Measurements from ENCODE around the gene EIF2S2.

EIF2S2 gene

GRCh38 chr20:34110745-34111641, 1.1 kb downstream of the EIF2S2 start:
- peak overlapping the region; percentile 100 for H3K9ac ChIP-seq (ENCODE audit: low read length)
- H3K4ac ChIP-seq (ENCODE audit: low read depth in 1 of 2, low read length in 2 of 2): peak overlapping the region; percentile 94 to 96
- peak overlapping the region; percentile 93 for H3K27ac ChIP-seq (ENCODE audit: low read length, poor library complexity, severe bottlenecking)
- H3K36me3 ChIP-seq (ENCODE audit: control insufficient read depth in 1 of 2, insufficient read depth in 2 of 2, low read depth in 1 of 2, low read length in 2 of 2): peaks cover 6 to 33% of the 10 kb centered on the region in 2 experiments
- no peaks in the 10 kb centered on the region for H3K27me3 ChIP-seq (ENCODE audit: control insufficient read depth in 1 of 2, insufficient read depth in 1 of 2, low read length in 2 of 2)
- H3K9me3 ChIP-seq (ENCODE audit: control insufficient read depth, low read length): no peaks in the 10 kb centered on the region
- H2BK5ac ChIP-seq (ENCODE audit: low read depth, low read length, poor library complexity, severe bottlenecking): peak overlapping the region; percentile 99
- WGBS: 4% methylated on average over 19 of the region's 22 CpGs
- H3K23ac ChIP-seq (ENCODE audit: low read length in 2 of 2): peak overlapping the region in 1 of 2 experiments; percentile 94
- no peak overlapping the region for H4K91ac ChIP-seq (ENCODE audit: low read length)
- H2BK120ac ChIP-seq (ENCODE audit: low read depth, low read length): peak overlapping the region; percentile 54
- no peak overlapping the region for H2BK12ac ChIP-seq (ENCODE audit: low read length in 2 of 2)
- no peak overlapping the region for H2BK15ac ChIP-seq (ENCODE audit: low read depth, poor library complexity, severe bottlenecking)
- H2AK5ac ChIP-seq (ENCODE audit: low read length, severe bottlenecking): peak overlapping the region; percentile 61
- H3K79me1 ChIP-seq (replicated peaks; ENCODE audit: low read length, poor library complexity, severe bottlenecking): no peaks in the 10 kb centered on the region
- peak overlapping the region; percentile 74 for H3K4me2 ChIP-seq (ENCODE audit: low read length, poor library complexity, severe bottlenecking)
- no peak overlapping the region for H2AFZ ChIP-seq (ENCODE audit: low read depth, low read length)
- peak; percentile 84 for DNase-seq
- peaks cover 7% of the 10 kb centered on the region for H3K4me1 ChIP-seq (ENCODE audit: control insufficient read depth, insufficient read depth, low read depth, low read length)
- peak overlapping the region; percentile 97 to 98 for H3K4me3 ChIP-seq (ENCODE audit: insufficient read depth in 1 of 2, low read depth in 1 of 2, low read length in 2 of 2)
- H4K8ac ChIP-seq (ENCODE audit: low read length): peak overlapping the region; percentile 87
- no peak overlapping the region for H3K14ac ChIP-seq (ENCODE audit: low read length in 2 of 2)
- H3K18ac ChIP-seq (ENCODE audit: low read depth in 1 of 2, low read length in 2 of 2): peak overlapping the region; percentile 90 to 98

- Histone ChIP-seq H3K4me2 (ENCODE audit: low read length, poor library complexity, severe bottlenecking) (peak overlapping the region; percentile 74), H3K27me3 (ENCODE audit: control insufficient read depth in 1 of 2, insufficient read depth in 1 of 2, low read length in 2 of 2) (no peaks in the 10 kb centered on the region), H3K79me1 (replicated peaks; ENCODE audit: low read length, poor library complexity, severe bottlenecking) (peaks cover under 1% of the 10 kb centered on the region), H4K91ac (ENCODE audit: low read length) (no peak overlapping the region), H4K8ac (ENCODE audit: low read length) (no peak overlapping the region), H3K36me3 (ENCODE audit: control insufficient read depth in 1 of 2, insufficient read depth in 2 of 2, low read depth in 1 of 2, low read length in 2 of 2) (peaks cover 7 to 41% of the 10 kb centered on the region in 2 experiments), H2BK120ac (ENCODE audit: low read depth, low read length) (no peak overlapping the region), H2BK15ac (ENCODE audit: low read depth, poor library complexity, severe bottlenecking) (no peak overlapping the region), H3K9ac (ENCODE audit: low read length) (peak overlapping the region; percentile 100), H2BK5ac (ENCODE audit: low read depth, low read length, poor library complexity, severe bottlenecking) (no peak overlapping the region), H2BK12ac (ENCODE audit: low read length in 2 of 2) (no peak overlapping the region), H3K4ac (ENCODE audit: low read depth in 1 of 2, low read length in 2 of 2) (no peak overlapping the region), H3K9me3 (ENCODE audit: control insufficient read depth, low read length) (no peaks in the 10 kb centered on the region), H3K4me3 (ENCODE audit: insufficient read depth in 1 of 2, low read depth in 1 of 2, low read length in 2 of 2) (peak overlapping the region in 1 of 2 experiments; percentile 98), H3K18ac (ENCODE audit: low read depth in 1 of 2, low read length in 2 of 2) (no peak overlapping the region), H2AK5ac (ENCODE audit: low read length, severe bottlenecking) (no peak overlapping the region), H3K4me1 (ENCODE audit: control insufficient read depth, insufficient read depth, low read depth, low read length) (peaks cover 9% of the 10 kb centered on the region), H2AFZ (ENCODE audit: low read depth, low read length) (no peak overlapping the region), H3K23ac (ENCODE audit: low read length in 2 of 2) (no peak overlapping the region), H3K14ac (ENCODE audit: low read length in 2 of 2) (no peak overlapping the region), H3K27ac (ENCODE audit: low read length, poor library complexity, severe bottlenecking) (no peak overlapping the region)
- peak; percentile 36 for DNase-seq
- WGBS: 92% methylated on average over 4 of the region's 10 CpGs
Observed at GRCh38 chr20:34110025-34110744, 1.9 kb downstream of the EIF2S2 start.

GRCh38 chr20:34109442-34109841, 2.6 kb downstream of the EIF2S2 start:
- no peak overlapping the region for H2BK12ac ChIP-seq (ENCODE audit: low read length in 2 of 2)
- no peak overlapping the region for H2BK5ac ChIP-seq (ENCODE audit: low read depth, low read length, poor library complexity, severe bottlenecking)
- H4K8ac ChIP-seq (ENCODE audit: low read length): no peak overlapping the region
- H3K79me1 ChIP-seq (replicated peaks; ENCODE audit: low read length, poor library complexity, severe bottlenecking): peaks cover 2% of the 10 kb centered on the region
- H3K14ac ChIP-seq (ENCODE audit: low read length in 2 of 2): no peak overlapping the region
- H3K9me3 ChIP-seq (ENCODE audit: control insufficient read depth, low read length): no peaks in the 10 kb centered on the region
- H3K18ac ChIP-seq (ENCODE audit: low read depth in 1 of 2, low read length in 2 of 2): no peak overlapping the region
- peaks cover 9 to 49% of the 10 kb centered on the region in 2 experiments for H3K36me3 ChIP-seq (ENCODE audit: control insufficient read depth in 1 of 2, insufficient read depth in 2 of 2, low read depth in 1 of 2, low read length in 2 of 2)
- H3K4me3 ChIP-seq (ENCODE audit: insufficient read depth in 1 of 2, low read depth in 1 of 2, low read length in 2 of 2): no peak overlapping the region
- H3K9ac ChIP-seq (ENCODE audit: low read length): no peak overlapping the region
- no peak overlapping the region for H4K91ac ChIP-seq (ENCODE audit: low read length)
- H2AK5ac ChIP-seq (ENCODE audit: low read length, severe bottlenecking): no peak overlapping the region
- no peaks in the 10 kb centered on the region for H3K27me3 ChIP-seq (ENCODE audit: control insufficient read depth in 1 of 2, insufficient read depth in 1 of 2, low read length in 2 of 2)
- no peak overlapping the region for H2AFZ ChIP-seq (ENCODE audit: low read depth, low read length)
- no peak overlapping the region for H3K4me2 ChIP-seq (ENCODE audit: low read length, poor library complexity, severe bottlenecking)
- H3K4ac ChIP-seq (ENCODE audit: low read depth in 1 of 2, low read length in 2 of 2): no peak overlapping the region
- DNase-seq: no peak
- H3K4me1 ChIP-seq (ENCODE audit: control insufficient read depth, insufficient read depth, low read depth, low read length): peaks cover 9% of the 10 kb centered on the region
- no peak overlapping the region for H2BK15ac ChIP-seq (ENCODE audit: low read depth, poor library complexity, severe bottlenecking)
- H3K23ac ChIP-seq (ENCODE audit: low read length in 2 of 2): no peak overlapping the region
- H2BK120ac ChIP-seq (ENCODE audit: low read depth, low read length): no peak overlapping the region
- H3K27ac ChIP-seq (ENCODE audit: low read length, poor library complexity, severe bottlenecking): no peak overlapping the region
- 100% methylated on average over 4 of the region's 6 CpGs for WGBS

GRCh38 chr20:34108616-34109174, 3.3 kb downstream of the EIF2S2 start:
- Histone ChIP-seq H3K27ac (ENCODE audit: low read length, poor library complexity, severe bottlenecking) (no peak overlapping the region), H4K8ac (ENCODE audit: low read length) (no peak overlapping the region), H3K9ac (ENCODE audit: low read length) (peak overlapping the region; percentile 6), H3K9me3 (ENCODE audit: control insufficient read depth, low read length) (no peaks in the 10 kb centered on the region), H2BK12ac (ENCODE audit: low read length in 2 of 2) (no peak overlapping the region), H3K23ac (ENCODE audit: low read length in 2 of 2) (no peak overlapping the region), H3K4me3 (ENCODE audit: insufficient read depth in 1 of 2, low read depth in 1 of 2, low read length in 2 of 2) (no peak overlapping the region), H4K91ac (ENCODE audit: low read length) (no peak overlapping the region), H3K4ac (ENCODE audit: low read depth in 1 of 2, low read length in 2 of 2) (no peak overlapping the region), H2AK5ac (ENCODE audit: low read length, severe bottlenecking) (no peak overlapping the region), H2AFZ (ENCODE audit: low read depth, low read length) (no peak overlapping the region), H2BK5ac (ENCODE audit: low read depth, low read length, poor library complexity, severe bottlenecking) (no peak overlapping the region), H3K4me2 (ENCODE audit: low read length, poor library complexity, severe bottlenecking) (no peak overlapping the region), H3K27me3 (ENCODE audit: control insufficient read depth in 1 of 2, insufficient read depth in 1 of 2, low read length in 2 of 2) (no peaks in the 10 kb centered on the region), H3K79me1 (replicated peaks; ENCODE audit: low read length, poor library complexity, severe bottlenecking) (peaks cover 2% of the 10 kb centered on the region), H3K4me1 (ENCODE audit: control insufficient read depth, insufficient read depth, low read depth, low read length) (peaks cover 9% of the 10 kb centered on the region), H2BK15ac (ENCODE audit: low read depth, poor library complexity, severe bottlenecking) (no peak overlapping the region), H3K36me3 (ENCODE audit: control insufficient read depth in 1 of 2, insufficient read depth in 2 of 2, low read depth in 1 of 2, low read length in 2 of 2) (peaks cover 11 to 56% of the 10 kb centered on the region in 2 experiments), H3K18ac (ENCODE audit: low read depth in 1 of 2, low read length in 2 of 2) (no peak overlapping the region), H3K14ac (ENCODE audit: low read length in 2 of 2) (no peak overlapping the region), H2BK120ac (ENCODE audit: low read depth, low read length) (no peak overlapping the region)
- WGBS: 95% methylated on average over 4 of the region's 4 CpGs
- no peak for DNase-seq
